Stimulated activated CD8-positive, alpha-beta memory T cell treated with anti-CD3 and anti-CD28 coated beads, Interleukin-15, amount 100 ng/mL, for 48 hours (primary cell): ENCODE results near the gene GRM2.

Experiments
- DNase-seq, 2 donors: peaks; one replicate each; pipeline ENCODE4 v3.0.0-alpha.2; 2020; ENCODE audit warnings: low read depth in 2 of 2

GRM2 gene

DNA sequence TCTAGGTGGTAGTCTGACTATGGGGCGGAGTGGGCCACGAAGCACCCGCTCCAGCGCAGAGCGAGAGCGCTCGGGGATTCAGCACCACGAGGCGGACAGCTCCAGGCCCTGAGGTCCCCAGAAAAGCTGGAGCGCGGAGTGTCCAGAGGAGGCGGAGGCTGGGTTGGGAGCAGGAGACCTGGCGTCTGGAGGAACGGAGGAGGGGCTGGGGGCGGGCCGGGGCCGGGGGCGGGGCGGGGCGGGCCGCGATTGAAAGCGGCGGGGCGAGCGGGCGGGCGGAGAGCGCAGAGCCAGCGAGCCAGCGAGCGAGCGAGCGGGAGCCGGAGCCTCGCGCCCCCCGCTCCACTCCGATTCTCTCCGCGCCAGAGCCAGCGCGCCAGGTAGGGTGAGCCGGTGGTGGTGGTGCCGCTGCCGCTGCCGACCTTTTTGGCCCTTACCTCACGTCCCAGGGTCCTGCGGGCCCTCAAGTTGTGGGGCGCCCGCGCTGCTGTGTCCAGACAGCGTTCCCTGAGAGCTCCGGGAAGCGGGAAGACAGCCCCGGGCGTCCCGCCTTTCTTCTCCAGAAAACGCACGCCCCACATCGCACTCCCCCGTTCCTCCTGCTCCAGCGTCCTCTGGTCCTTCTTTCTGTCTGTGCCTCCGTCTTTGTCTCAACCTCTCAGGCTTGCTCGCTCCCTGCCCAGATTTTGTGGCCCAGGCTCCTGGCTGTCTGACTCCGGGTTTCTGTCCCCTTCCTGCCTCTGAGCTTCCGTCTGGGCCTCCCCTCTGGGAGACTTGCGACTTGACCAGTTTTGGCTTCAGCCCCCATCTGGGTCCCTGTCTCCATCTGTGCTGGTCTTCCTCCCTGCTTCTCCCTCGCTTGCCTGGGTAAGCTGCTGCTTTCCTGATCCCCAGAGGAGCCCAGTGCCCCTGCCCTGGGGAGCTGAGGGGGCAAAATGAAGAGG, at the start of gene GRM2:
Gene GRM2 (plus strand): TSS at position 281 of the 944 bp plus-strand sequence. CDS start 1,916 bp downstream, outside the sequence.
- no peak for DNase-seq

- no peak for DNase-seq
These were observed 49.6 kb upstream of the GRM2 start for GRCh38 chr3:51657234-51657633.

DNA sequence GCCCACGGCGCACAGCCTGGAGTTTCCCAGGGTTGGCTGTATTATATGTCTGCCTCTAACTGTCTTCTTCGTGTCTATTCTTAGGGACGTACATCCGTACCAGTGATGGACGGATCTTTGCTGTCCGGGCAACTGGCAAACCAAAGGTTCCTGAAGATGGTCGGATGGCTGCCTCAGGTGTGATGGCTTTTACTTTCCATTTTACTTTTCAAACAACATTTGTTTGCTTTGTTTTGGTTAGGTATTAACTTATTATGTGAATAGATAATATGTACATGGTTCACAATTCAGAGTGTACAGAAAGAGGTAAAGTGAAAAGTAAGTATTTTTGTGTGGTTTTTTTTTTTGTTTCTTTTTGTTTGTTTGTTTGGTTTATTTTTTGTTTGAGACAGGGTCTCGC, 46.9 kb upstream of the GRM2 start:
- DNase-seq, result no peak

GRCh38 chr3:51662456-51662855, 44.4 kb upstream of the GRM2 start:
- no peak for DNase-seq

DNA sequence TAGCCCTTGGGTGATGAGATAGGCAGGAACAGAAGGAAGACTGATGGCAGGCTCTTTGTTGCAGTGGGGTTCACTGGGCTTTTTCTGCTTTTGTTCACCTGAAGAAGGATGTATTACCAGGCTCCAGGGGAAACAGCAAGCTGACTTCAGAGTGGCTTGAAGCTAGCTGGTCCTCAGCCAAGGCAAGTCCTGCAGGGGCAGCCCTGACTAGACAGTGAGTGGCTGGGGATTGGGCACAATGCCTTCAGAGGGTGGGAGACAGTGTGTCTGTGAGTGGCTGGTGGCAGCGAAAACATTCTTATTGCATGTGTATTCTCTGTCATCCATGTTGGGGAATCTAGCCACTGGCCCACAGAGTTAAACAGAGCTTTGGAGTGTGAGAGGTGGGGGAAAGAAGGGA, 38.1 kb upstream of the GRM2 start:
- DNase-seq, result no peak

GRCh38 chr3:51669241-51670052, 37.4 kb upstream of the GRM2 start:
- DNase-seq, result peak; percentile 70 to 73

DNA sequence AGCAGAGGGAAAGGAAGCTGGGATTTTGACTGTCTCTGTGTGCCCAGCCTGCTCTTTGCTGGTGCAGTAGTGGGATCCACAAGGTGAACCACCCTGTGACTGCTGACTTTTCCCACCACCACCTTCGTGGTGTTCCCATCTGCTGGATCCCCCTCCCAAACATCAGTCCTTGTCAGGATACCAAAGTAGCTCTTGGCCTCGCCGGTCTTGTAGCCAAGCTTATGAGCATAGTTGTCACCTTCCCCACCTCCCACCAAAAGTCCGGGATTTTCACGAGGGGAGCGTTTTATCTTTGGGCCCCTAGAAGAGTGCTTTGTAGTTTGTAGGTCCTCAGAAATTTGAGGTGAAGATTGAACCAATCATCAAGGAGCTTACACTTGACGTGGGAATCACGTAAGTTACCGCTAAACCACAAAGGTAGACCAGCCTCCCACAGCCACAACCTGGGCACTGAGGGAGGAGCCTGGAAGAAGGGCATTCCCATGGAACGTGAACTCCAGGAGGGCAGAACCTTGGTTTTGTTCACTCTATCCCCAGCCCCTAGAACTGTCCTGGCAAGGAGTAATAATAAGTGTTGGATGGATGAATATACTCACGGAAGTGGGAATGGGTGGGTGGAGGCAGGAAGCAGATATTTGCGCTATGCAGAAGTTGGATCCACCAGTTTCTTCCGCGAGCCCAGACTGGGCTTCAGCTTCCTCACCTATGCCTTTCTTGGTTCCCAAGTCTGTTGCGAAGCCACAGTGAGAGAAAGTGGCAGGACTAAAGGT, 36.6 kb upstream of the GRM2 start:
- DNase-seq, result no peak

DNA sequence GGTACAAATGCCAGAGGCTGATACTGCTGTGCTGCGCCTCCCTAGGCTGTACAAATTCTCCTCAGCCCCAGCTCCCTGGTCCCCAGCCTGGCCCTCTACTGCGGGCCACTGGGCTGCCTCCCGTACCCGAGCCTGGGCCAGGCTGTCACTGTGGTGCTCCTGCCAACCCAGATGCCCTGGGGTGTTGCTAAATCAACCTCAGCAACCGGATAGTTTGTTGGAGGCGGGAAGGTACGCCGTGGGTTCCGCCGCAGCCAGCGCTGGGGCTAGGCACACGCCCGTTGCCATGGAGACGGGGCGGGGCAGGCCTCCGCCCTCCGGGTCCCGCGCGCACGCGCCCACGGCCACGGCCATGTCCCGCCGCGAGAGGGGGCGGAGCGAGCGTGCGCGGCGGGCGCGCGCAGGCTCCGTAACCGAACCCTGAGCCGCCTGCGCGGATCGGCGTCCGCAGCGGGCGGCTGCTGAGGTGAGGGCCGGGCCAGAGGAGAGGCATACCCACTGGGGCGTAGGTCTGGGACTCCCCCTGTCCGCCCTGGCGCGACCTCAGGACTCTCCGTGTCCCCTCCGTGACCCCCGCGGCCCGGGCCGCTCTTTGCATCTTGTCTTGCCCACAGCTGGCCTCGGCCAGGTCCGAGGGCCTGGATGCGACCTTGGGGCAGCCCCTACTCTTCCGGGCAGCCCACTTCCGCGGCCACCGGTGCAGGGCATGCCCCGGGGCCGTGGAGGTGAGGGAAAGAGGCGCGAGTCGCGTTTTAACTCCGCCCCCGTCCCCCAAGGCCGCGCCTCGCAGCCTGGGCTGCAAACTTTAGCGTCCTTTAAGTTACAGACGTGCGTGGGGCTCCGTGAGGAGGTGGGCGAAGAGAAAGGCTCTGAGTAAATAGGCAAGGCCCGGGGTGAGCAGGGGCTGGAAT, 35.8 kb upstream of the GRM2 start, which contains the start of gene TEX264:
Gene TEX264 (plus strand): TSS at position 430 of the 911 bp plus-strand sequence. CDS start 3,053 bp downstream, outside the sequence.
- peak; percentile 85 to 91 for DNase-seq

DNA sequence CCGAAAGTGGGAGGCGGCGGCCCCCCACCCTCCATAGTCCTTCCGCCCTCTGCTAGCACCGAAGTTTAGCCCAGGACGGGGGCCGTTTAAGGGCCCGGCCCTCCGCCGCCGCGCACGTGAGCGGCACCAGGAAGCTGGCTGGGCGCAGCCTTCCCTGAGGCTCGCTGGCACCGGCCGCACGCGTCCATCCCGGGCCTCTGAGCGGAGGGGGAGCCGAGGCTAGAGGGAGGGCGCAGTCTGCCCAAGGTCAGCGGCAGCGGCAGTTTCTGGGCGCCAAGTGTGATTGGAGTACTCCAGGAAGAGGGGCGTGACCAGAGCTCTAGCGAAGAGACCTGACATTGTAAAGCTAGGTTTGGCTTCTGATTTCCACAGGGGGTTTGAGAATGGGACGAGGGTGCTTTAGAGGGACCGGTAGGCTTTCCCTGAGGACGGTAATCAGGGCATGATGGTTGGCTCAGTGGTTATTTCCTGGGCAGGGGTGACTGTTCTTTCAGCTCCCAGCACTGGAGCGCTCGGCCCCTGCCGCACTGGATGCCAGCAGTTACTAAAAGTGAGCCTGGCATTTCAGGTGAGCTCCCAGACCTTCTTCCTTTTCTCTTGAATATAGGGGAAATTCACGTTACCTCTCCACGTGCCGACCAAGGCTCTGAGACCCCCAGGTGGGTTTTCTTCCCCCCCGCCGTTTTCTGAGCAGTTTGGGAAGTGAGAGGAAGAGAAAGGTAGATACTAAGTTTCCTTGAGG, 35.0 kb upstream of the GRM2 start:
- peak in 1 of 2 donors; percentile 49 for DNase-seq

- DNase-seq, result no peak
These were observed 33.6 kb upstream of the GRM2 start for GRCh38 chr3:51673181-51673801.

GRCh38 chr3:51673802-51674654, 32.8 kb upstream of the GRM2 start:
- DNase-seq, result no peak

DNA sequence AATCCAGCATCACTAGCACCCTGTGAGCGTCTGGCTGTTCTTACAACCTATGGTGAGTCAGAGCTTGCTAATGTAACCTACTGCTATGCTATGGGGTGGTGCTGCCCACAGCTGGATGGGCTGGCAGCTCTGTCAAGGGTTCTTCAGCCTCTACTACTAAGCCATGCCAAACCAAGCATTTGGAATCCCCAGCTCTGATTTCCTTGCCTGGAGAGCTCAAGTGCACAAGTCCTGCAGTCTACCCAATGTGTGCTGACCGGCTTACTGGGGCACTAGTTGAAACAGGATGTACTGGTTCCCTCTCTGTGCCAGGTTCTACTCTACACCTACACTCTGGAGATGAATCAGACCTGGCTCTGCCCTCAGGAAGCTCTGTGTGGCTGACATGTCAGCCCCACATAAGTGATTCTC, 31.7 kb upstream of the GRM2 start:
- no peak for DNase-seq

- no peak for DNase-seq
These were observed 30.7 kb upstream of the GRM2 start for GRCh38 chr3:51676102-51676640.

DNA sequence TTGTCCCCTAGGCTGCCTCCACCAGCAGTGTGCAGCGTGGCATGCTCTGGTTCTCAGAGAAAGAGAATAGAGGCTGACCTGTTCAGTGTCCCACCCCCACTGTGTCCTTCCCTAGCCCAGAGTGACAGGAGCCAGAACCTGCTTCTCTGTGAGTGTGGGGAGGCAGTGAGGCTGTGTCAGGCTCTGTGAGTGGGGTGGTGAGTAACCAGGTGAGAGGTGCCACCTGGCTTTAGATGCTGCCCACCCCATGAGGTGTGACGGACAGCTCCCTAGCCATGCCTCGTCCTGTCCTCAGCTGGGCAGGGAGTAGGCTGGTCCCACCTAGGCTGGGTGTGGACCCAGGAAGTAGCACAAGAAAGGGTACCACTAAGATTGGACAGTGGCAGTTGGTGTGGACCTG, 29.5 kb upstream of the GRM2 start:
- no peak for DNase-seq

- no peak for DNase-seq
These were observed 28.7 kb upstream of the GRM2 start for GRCh38 chr3:51678186-51678585.

GRCh38 chr3:51678641-51679040, 28.2 kb upstream of the GRM2 start:
- no peak for DNase-seq

DNA sequence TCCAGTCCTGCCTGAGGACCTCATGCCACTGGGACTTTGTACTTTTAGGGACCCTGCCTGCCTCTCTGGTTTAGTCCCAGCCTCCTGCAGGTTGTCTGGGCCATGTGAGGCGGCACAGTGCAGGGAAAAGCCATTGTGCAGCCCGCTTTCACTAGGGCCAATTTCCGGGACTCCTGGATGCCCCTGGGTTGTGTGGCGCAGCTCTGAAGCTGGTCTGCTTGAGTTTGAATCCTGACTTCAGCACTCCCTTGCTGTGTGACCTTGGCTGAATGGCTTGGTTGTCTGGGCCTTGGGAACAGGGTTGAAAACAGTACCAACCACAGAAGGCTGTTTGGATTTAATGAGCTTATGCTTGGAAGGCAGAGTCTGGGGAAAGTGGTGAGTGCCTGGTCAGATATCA, 27.6 kb upstream of the GRM2 start:
- no peak for DNase-seq

DNA sequence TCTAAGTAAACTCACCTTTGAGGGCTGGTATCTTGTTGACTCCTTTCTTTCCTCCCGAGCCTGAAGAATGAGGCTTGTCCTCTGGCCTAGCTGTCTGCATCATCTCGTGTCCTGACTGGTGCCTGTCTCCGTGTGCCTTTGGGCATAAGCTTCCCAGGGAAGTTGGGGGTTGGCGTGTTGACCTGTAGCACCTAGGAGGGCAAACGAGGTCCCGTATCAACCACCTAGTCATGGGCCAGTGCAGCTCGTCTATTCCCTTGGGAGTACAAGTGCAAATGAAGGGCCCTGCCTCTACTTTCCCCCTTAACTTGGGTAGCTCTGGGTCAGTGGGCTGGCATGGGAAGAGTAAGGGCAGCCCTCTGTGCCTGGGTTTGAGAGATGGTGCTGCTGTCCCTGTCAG, 27.1 kb upstream of the GRM2 start:
- DNase-seq, result no peak
